Coronary artery (tissue), 2 donors: ENCODE measurements around the gene DELE1.

Experiments used
- DNase-seq: peaks from one replicate; pipeline ENCODE4 v3.0.0-alpha.2; 2017; ENCODE audit warnings: low spot score
- H3K27ac ChIP-seq, 2 donors: fragments of 200-600 bp; sonication (generic); one replicate each; pipeline ENCODE4 v1.5.1; 2016 to 2019
- H3K4me3 ChIP-seq: fragments of 200-600 bp; sonication (generic); 2 replicates; pipeline ENCODE4 v1.5.1; 2016; ENCODE audit warnings: mild to moderate bottlenecking, moderate library complexity
- TF ChIP-seq, protein P1 (sequence below): fragments of 200-600 bp; sonication (generic); IDR thresholded peaks from one replicate; pipeline ENCODE4 v1.5.1; 2019; ENCODE audit warnings: antibody characterized with exemption

Gene DELE1

DNA sequence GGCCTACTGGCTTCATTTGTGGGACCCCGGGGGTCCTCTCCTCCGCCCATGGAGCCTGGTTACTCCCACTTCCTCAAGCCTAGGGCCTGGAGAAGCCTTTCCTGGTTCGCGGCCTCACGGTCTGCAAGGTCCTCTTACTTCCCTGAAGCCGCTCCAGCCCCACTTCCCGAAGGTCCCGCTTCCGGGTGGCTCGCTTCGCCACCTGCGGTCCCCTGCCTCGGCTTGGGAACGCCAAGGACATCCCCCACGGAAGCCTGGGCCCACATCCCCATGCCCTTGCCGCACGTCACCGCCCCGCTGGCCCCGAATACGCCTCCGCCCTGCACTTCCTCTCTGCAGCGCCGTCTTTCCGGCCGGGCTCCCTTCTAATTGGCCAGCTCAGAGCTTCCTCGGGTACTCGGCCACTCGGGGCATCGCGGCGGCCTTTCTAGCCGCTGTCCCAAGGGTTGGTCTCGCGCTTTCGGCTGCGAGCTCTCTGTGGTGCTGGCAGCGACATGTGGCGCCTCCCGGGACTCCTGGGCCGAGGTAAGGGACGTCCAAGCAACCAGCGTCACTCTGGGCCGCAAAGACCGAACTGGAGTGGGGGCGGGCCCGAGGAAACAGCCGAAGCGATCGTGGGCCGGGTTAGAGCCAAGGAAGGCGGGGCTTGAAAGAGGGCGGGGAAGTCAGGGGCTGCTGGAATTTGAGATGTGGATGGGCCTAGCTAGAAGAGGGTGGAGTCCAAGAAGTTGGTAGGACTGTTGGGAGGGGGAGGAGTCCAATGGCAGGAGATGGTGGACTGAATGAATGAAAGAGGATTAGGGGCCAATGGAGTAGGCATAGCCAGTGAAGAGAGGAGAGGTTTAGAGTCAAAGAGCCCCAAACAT is at the start of gene DELE1:
DELE1 (plus strand) TSS at position 424 of the 866 bp plus-strand sequence; CDS start at position 495, 71 bp downstream.
- peak; percentile 97 for DNase-seq
- peak within 1 kb of the TSS; percentile 92 to 94 for H3K27ac ChIP-seq
- TF ChIP-seq, protein P1, sequence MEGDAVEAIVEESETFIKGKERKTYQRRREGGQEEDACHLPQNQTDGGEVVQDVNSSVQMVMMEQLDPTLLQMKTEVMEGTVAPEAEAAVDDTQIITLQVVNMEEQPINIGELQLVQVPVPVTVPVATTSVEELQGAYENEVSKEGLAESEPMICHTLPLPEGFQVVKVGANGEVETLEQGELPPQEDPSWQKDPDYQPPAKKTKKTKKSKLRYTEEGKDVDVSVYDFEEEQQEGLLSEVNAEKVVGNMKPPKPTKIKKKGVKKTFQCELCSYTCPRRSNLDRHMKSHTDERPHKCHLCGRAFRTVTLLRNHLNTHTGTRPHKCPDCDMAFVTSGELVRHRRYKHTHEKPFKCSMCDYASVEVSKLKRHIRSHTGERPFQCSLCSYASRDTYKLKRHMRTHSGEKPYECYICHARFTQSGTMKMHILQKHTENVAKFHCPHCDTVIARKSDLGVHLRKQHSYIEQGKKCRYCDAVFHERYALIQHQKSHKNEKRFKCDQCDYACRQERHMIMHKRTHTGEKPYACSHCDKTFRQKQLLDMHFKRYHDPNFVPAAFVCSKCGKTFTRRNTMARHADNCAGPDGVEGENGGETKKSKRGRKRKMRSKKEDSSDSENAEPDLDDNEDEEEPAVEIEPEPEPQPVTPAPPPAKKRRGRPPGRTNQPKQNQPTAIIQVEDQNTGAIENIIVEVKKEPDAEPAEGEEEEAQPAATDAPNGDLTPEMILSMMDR, result no peak
- H3K4me3 ChIP-seq, result peak within 1 kb of the TSS; percentile 79

DNA sequence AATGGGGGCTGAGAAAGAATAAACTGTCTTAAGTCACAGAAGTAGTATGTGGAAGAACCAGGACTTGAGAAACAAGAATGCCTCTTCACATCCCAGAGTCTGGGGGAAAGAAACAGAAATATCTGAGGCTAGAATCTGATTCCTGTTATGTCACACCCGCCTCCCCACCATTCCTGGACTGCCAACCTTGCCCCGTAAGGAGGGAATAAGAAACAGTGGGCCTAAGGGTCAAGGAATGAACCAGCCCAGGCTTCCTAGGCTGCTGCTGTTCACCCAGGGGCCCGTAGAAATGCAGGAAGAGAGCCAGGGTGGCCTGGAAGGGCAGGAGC is 49.8 kb upstream of the DELE1 start:
- H3K4me3 ChIP-seq, result peak overlapping the region; percentile 79
- H3K27ac ChIP-seq, result peak overlapping the region in 1 of 2 donors; percentile 84
- TF ChIP-seq, protein P1, result no peak
- no peak for DNase-seq

DNA sequence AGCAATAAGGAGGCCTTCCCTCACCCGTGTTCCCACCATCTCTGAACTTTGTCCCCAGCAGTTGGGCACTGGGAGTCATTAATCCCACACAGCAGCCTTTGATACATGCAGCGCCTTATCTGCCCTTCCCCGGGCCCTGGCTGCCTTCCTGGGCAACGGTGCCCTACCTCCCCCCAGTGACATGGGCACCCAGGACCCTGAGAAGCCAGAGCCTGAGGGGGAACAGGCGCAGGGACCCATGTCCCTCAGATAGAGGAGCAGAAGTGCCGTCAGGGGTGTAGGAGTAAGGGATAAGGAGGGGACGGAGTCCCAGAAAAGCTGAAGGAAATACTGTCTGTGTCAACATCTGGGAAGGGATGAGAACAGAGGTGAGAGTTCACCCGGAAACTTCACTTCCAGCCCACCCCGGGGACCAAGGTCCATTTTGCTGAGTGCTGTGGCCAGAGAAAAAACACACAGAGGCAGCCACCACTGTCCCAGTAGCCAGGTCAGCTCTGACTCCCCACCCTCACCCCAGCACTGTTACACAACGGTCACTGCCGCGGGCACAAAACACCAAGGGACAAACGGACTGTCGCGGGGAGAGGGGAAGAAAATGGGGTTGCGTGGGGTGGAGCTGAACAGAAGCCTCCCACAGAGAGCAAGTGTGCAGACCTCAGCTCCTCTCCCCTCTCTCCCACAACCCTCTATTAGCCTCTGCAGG is 49.3 kb upstream of the DELE1 start:
- Histone ChIP-seq H3K4me3 (peak overlapping the region; percentile 79), H3K27ac (peak overlapping the region in 1 of 2 donors; percentile 84)
- TF ChIP-seq, protein P1, result no peak
- DNase-seq, result no peak

DNA sequence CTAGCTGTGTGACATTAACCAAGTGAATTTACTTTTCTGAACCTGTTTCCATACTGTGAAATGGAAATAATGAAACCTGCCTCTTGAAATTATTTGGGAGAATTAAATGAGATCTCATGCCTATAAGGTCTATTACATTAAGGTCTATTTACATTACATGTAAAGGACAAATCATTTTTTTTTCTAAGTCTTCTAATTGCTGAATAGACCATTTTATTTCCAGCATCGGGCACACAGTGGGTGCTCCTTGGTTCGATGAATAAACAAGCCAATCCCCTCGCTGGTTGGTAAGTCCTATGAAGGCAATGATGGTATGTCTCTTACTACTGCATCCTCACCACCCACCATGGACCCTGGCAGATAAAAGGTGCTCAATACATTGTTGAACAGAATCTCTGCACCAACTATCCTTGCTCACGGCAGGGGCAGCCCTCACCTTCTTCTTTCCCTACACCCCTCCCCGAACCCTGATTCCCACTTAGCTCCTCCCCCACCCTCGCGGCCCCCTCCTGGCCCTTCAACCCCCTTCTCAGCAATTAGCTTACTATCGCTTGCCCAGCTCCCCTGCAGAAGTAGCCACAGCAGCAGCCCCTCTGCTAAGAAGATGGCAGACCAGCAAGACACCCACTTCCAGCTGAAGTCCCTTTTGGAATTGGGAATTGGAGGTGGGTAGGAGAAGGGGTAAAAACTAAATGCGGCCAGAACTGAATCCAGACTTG is 48.5 kb upstream of the DELE1 start:
- Histone ChIP-seq H3K27ac (peak overlapping the region in 1 of 2 donors; percentile 84), H3K4me3 (peak overlapping the region; percentile 79)
- peak; percentile 40 for DNase-seq
- TF ChIP-seq, protein P1, result no peak

GRCh38 chr5:141875795-141876627 is 47.7 kb upstream of the DELE1 start:
- peak overlapping the region; percentile 79 for H3K4me3 ChIP-seq
- peak overlapping the region in 1 of 2 donors; percentile 84 for H3K27ac ChIP-seq
- DNase-seq, result no peak
- TF ChIP-seq, protein P1, result no peak

GRCh38 chr5:141876628-141877355 is 46.9 kb upstream of the DELE1 start:
- Histone ChIP-seq H3K4me3 (peak overlapping the region; percentile 79), H3K27ac (peak overlapping the region in 1 of 2 donors; percentile 84)
- TF ChIP-seq, protein P1, result no peak
- DNase-seq, result peak; percentile 74
